K562 (cell line): ENCODE results near the gene FOXD3. TPM values are rescaled to one million over a fixed set of nuclear protein-coding genes. Genes with fewer than 3 reads are reported as not detected.

ENCODE experiments used
- ARHGAP35 ChIP-seq: fragments of 450-650 bp; IDR thresholded peaks from 2 replicates; pipeline ENCODE4 v1.6.1; 2018; ENCODE audit not compliant: partially characterized antibody
- BMI1 ChIP-seq: fragments of 150-350 bp; IDR thresholded peaks from 2 replicates; pipeline ENCODE4 v1.6.1; 2014; ENCODE audit warnings: low read length
- ETV1 ChIP-seq: fragments of 450-650 bp; conservative IDR thresholded peaks from 2 replicates; pipeline ENCODE4 v1.6.1; 2016; ENCODE audit warnings: missing genetic modification characterization, control low read depth, low read depth, missing compliant biosample characterization
- GTF2E2 ChIP-seq: fragments of 200-800 bp; sonication (Bioruptor generic); IDR thresholded peaks from 2 replicates; pipeline ENCODE4 v1.6.1; 2016; ENCODE audit warnings: missing genetic modification characterization, missing compliant biosample characterization
- HMG20A ChIP-seq: fragments of 450-650 bp; formaldehyde crosslinking; conservative IDR thresholded peaks from 2 replicates; pipeline ENCODE4 v1.4.0; 2020; ENCODE audit warnings: mild to moderate bottlenecking, mixed read lengths
- HNRNPL ChIP-seq: fragments of 200-400 bp; formaldehyde crosslinking; IDR thresholded peaks from 2 replicates; pipeline ENCODE4 v1.6.1; 2017; ENCODE audit warnings: low read depth, mild to moderate bottlenecking, low read length
- KDM1A ChIP-seq, 2 experiments: fragments of 450-650 bp; IDR thresholded peaks; 2 replicates each; pipeline ENCODE4 v1.6.1; 2016; ENCODE audit warnings: mild to moderate bottlenecking in 2 of 2
- MBD1 ChIP-seq: fragments of 250-450 bp; sonication (Bioruptor Pico); IDR thresholded peaks from 2 replicates; pipeline ENCODE4 v1.8.0; 2022; ENCODE audit warnings: inconsistent platforms
- NCOA1 ChIP-seq: fragments of 450-650 bp; IDR thresholded peaks from 2 replicates; pipeline ENCODE4 v1.6.1; 2016; ENCODE audit warnings: low read depth
- NCOA6 ChIP-seq: fragments of 450-650 bp; IDR thresholded peaks from 2 replicates; pipeline ENCODE4 v1.6.1; 2017; ENCODE audit warnings: mild to moderate bottlenecking
- NR1H2 ChIP-seq: sonication (generic); formaldehyde crosslinking; IDR thresholded peaks from 2 replicates; pipeline ENCODE4 v1.4.0; 2020; ENCODE audit warnings: mild to moderate bottlenecking, missing genetic modification reagents
- RFX1 ChIP-seq: fragments of 450-650 bp; IDR thresholded peaks from 2 replicates; pipeline ENCODE4 v1.6.1; 2016; ENCODE audit warnings: mild to moderate bottlenecking, moderate library complexity
- SAP30 ChIP-seq: fragments of 200-600 bp; sonication (generic); IDR thresholded peaks from 2 replicates; pipeline ENCODE4 v1.6.1; 2012; ENCODE audit warnings: borderline replicate concordance, low read depth, mild to moderate bottlenecking, moderate library complexity, low read length, control low read depth, inconsistent platforms; ENCODE audit not compliant: insufficient read depth, poor library complexity, severe bottlenecking
- SMAD1 ChIP-seq: fragments of 150-350 bp; IDR thresholded peaks from 2 replicates; pipeline ENCODE4 v1.6.1; 2014; ENCODE audit warnings: low read length, low read depth; ENCODE audit not compliant: partially characterized antibody
- SNIP1 ChIP-seq: fragments of 450-650 bp; IDR thresholded peaks from 2 replicates; pipeline ENCODE4 v1.7.1; 2017; ENCODE audit warnings: low read depth, mild to moderate bottlenecking
- TBP ChIP-seq: optimal IDR thresholded peaks from 2 replicates; pipeline ENCODE3; 2011; ENCODE audit warnings: low read depth, low read length, improper control_type of control experiment
- TCFL5 ChIP-seq: fragments of 250-450 bp; sonication (Bioruptor Pico); conservative IDR thresholded peaks from 2 replicates; pipeline ENCODE4 v1.6.1; 2021; ENCODE audit warnings: mild to moderate bottlenecking, moderate library complexity, matching md5 sums
- TFAP4 ChIP-seq: sonication (generic); formaldehyde crosslinking; IDR thresholded peaks from 2 replicates; pipeline ENCODE4 v1.8.0; 2022; ENCODE audit warnings: missing genetic modification reagents, mild to moderate bottlenecking, moderate library complexity, borderline replicate concordance
- TFE3 ChIP-seq: fragments of 450-650 bp; formaldehyde crosslinking; IDR thresholded peaks from 2 replicates; pipeline ENCODE4 v1.4.0; 2020; ENCODE audit warnings: mild to moderate bottlenecking, mixed read lengths
- TSC22D4 ChIP-seq: fragments of 450-650 bp; IDR thresholded peaks from 2 replicates; pipeline ENCODE4 v1.6.1; 2016; ENCODE audit warnings: missing genetic modification characterization, missing biosample characterization, control low read depth
- ZNF24 ChIP-seq: fragments of 450-650 bp; IDR thresholded peaks from 2 replicates; pipeline ENCODE4 v1.6.1; 2016
- ZNF699 ChIP-seq: fragments of 250-450 bp; sonication (Bioruptor Pico); IDR thresholded peaks from 2 replicates; pipeline ENCODE4 v1.8.0; 2021; ENCODE audit warnings: mild to moderate bottlenecking, moderate library complexity; ENCODE audit not compliant: insufficient replicate concordance
- polyA plus RNA-seq, 8 experiments: library from polyadenylated mRNA; depleted of rRNA in 4 of 8; stranded (reverse) in 5 of 8; unstranded in 3 of 8; fragments of >200 nt; fragmentation: Nextera tagmentation in 2 of 8; fragmentation: Illumina TruSeq in 1 of 8; extraction: Ambion mirVana in 2 of 8; extraction: Trizol in 1 of 8; gene quantifications; 2 replicates each; pipeline versions ENCODE4 v1.2.1 to v1.2.3, GENCODE V29; 2011 to 2014; ENCODE audit warnings: inconsistent platforms in 1 of 8, missing spikeins in 1 of 8
- total RNA-seq, 7 experiments: library from RNA; depleted of rRNA in 6 of 7; stranded (reverse); fragments of >200 nt in 6 of 7; fragmentation: Illumina TruSeq in 2 of 7; extraction: Trizol in 2 of 7; gene quantifications; 2 replicates each; pipeline versions ENCODE4 v1.2.1 to v1.2.3, GENCODE V29; 2011 to 2021; ENCODE audit warnings: low replicate concordance in 1 of 7
- TF ChIP-seq, protein P1 (sequence below): fragments of 450-650 bp; formaldehyde crosslinking; conservative IDR thresholded peaks from 2 replicates; pipeline ENCODE4 v1.4.0; 2022; ENCODE audit warnings: mild to moderate bottlenecking, missing genetic modification characterization

The FOXD3 gene
- total and polyA plus RNA-seq, 9 of the 15 experiments (the other 6 are each of a cell fraction or from before 2014, with no cell fraction given), result 0.06 to 0.45 (median 0.10) TPM; not detected in 2

DNA sequence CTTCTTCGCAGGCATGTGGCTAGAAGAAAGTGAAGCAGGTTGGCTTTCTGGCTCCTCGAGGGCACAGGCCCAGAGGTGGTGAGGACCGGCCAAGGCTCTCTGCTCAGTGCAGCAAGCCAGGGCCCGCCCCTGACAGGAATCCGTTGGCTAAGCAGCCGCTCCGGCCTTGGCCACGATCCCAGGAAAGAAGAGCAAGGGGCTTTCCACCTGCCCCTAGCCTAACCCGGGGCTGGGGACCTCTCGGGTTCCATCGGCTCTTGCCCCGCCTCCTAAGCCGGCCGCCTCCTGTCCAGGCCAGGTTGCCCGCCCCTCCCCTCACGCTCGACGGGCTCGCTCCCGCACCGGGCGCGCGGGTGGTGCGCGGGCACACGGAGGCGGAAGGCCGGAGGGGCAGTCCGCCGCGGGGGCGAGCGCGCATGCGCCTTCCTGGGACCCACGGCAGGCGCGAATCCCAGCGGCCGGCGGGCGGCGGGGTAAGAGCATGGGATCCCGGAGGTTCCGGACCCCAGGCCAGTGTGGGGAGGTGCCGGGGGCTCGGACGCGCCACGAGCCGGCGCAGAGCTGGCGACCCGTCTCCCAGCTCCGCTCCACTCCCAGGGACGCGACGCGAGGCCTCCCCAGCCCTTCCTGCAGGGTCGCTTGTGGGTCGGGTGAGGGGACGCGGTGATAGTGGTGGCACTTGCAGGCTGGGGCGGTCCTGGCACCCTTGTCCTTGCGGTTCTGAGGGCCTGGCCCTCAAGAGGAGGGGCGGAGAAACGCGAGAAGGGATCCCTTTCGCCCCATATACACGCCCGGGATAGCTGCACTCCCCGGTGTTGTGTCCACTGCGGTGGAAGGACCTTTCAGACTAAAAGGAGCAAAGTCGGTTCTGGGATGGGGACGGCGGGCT, 45.1 kb downstream of the FOXD3 start, which contains the start of gene ALG6 (continued):
- TF ChIP-seq ETV1 (tag) (no peak), TSC22D4 (tag) (no peak), SNIP1 (no peak), MBD1 (CRISPR knock-in tag) (no peak), NCOA1 (no peak), ZNF24 (no peak), TCFL5 (CRISPR knock-in tag) (no peak), GTF2E2 (tag) (no peak), HMG20A (CRISPR knock-in tag) (no peak), ZNF699 (no peak), TBP (peak; percentile 62), NCOA6 (no peak), TFAP4 (CRISPR knock-in tag) (no peak; the same call in none of the 2 replicates), SAP30 (no peak), KDM1A (IDR thresholded peaks at IDR 0.05) (no peak), BMI1 (no peak), HNRNPL (peak; percentile 65; the same call in 1 of the 2 replicates), RFX1 (no peak), TFE3 (CRISPR knock-in tag) (no peak), SMAD1 (no peak), ARHGAP35 (no peak), NR1H2 (CRISPR knock-in tag) (0 out of 2 replicates have a peak, but pooled peaks have one; percentile 81)
- TF ChIP-seq, protein P1, sequence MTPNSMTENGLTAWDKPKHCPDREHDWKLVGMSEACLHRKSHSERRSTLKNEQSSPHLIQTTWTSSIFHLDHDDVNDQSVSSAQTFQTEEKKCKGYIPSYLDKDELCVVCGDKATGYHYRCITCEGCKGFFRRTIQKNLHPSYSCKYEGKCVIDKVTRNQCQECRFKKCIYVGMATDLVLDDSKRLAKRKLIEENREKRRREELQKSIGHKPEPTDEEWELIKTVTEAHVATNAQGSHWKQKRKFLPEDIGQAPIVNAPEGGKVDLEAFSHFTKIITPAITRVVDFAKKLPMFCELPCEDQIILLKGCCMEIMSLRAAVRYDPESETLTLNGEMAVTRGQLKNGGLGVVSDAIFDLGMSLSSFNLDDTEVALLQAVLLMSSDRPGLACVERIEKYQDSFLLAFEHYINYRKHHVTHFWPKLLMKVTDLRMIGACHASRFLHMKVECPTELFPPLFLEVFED, result no peak
